NCI-H1105 treated with DMSO at 0.1 percent for 48 hours (cell line): ENCODE results near the gene PLXNA4.

ENCODE experiments used
- DNase-seq: peaks from one replicate; lab custom pipeline; 2025; lab: John Stamatoyannopoulos, UW

Gene PLXNA4

GRCh38 chr7:132386201-132386681, 190.0 kb downstream of the PLXNA4 start:
- DNase-seq = no peak

GRCh38 chr7:132383962-132384361, 192.3 kb downstream of the PLXNA4 start:
- DNase-seq = no peak

GRCh38 chr7:132381742-132382472, 194.4 kb downstream of the PLXNA4 start:
- no peak for DNase-seq

- DNase-seq = no peak
These were observed 196.2 kb downstream of the PLXNA4 start for GRCh38 chr7:132380059-132380458.

- DNase-seq = no peak
These were observed 197.0 kb downstream of the PLXNA4 start for GRCh38 chr7:132379292-132379691.

GRCh38 chr7:132377703-132378584, 198.3 kb downstream of the PLXNA4 start:
- DNase-seq = no peak

GRCh38 chr7:132377015-132377414, 199.3 kb downstream of the PLXNA4 start:
- no peak for DNase-seq

GRCh38 chr7:132376361-132377013, 199.8 kb downstream of the PLXNA4 start:
- no peak for DNase-seq

- DNase-seq = no peak
These were observed 202.4 kb downstream of the PLXNA4 start for GRCh38 chr7:132373879-132374278.

- DNase-seq = no peak
These were observed 203.2 kb downstream of the PLXNA4 start for GRCh38 chr7:132373041-132373440.

- no peak for DNase-seq
These were observed 204.3 kb downstream of the PLXNA4 start for GRCh38 chr7:132371948-132372347.

- DNase-seq = peak; percentile 96
These were observed 207.9 kb downstream of the PLXNA4 start for GRCh38 chr7:132368246-132368900.

- no peak for DNase-seq
These were observed 208.5 kb downstream of the PLXNA4 start for GRCh38 chr7:132367795-132368194.

- DNase-seq = no peak
These were observed 209.3 kb downstream of the PLXNA4 start for GRCh38 chr7:132367004-132367403.

GRCh38 chr7:132364226-132364625, 212.0 kb downstream of the PLXNA4 start:
- DNase-seq = no peak

- DNase-seq = no peak
These were observed 214.2 kb downstream of the PLXNA4 start for GRCh38 chr7:132362059-132362458.

GRCh38 chr7:132361146-132361545, 215.1 kb downstream of the PLXNA4 start:
- DNase-seq = no peak

GRCh38 chr7:132359743-132360142, 216.5 kb downstream of the PLXNA4 start:
- no peak for DNase-seq

- DNase-seq = no peak
These were observed 221.2 kb downstream of the PLXNA4 start for GRCh38 chr7:132355048-132355447.

GRCh38 chr7:132354527-132354926, 221.7 kb downstream of the PLXNA4 start:
- no peak for DNase-seq

GRCh38 chr7:132353936-132354335, 222.3 kb downstream of the PLXNA4 start:
- DNase-seq = no peak

GRCh38 chr7:132352800-132353199, 223.5 kb downstream of the PLXNA4 start:
- no peak for DNase-seq
